Measurements from ENCODE around the gene CAB39.
"Not testable (repeated sequence)": the region's sequence is repeated elsewhere in the genome, so short reads cannot be mapped to it uniquely, and the experiment has no call there.

The CAB39 gene

DNA sequence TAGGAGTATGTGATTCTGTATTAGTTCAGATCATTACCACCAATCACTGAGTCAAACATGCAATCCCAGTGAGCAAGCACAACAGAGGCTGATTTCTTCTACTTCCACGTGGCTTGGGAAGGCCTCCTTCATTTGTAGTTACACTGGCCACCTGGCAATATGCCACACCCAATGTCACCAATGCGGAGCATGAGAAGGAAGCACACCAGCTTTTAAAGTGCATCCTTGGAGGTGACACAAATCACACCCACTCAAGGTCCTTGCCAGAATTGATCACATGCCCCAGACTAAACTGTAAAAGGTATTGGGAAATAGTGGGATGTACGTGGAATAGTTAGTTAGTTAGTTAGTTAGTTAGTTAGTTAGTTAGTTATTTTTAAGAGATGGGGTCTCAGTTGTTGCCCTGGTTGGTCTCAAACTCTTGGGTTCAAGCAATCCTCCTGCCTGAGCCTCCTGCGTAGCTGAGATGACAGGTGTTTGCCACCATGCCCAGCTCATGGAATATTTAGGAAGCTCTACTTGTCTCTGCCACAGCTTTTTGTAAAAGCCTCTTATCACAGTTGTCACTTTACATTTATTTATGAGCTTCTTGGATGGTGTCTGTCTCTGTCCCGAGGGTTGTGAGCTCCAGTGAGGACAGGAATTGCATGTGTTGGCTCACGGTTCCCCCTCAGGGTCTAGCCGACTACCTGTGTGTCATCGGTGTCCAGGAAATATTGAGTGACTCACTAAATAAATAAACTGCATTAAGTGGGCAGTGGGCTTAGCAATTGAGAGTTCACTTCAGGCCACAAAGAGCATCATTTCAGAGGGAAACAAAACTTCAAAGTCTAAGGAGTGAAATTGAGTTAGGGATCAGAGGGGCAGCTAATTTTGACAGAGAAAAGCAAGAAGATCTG, 28.1 kb upstream of the CAB39 start:
- DNase-seq (ENCODE audit: low spot score) = no peak

DNA sequence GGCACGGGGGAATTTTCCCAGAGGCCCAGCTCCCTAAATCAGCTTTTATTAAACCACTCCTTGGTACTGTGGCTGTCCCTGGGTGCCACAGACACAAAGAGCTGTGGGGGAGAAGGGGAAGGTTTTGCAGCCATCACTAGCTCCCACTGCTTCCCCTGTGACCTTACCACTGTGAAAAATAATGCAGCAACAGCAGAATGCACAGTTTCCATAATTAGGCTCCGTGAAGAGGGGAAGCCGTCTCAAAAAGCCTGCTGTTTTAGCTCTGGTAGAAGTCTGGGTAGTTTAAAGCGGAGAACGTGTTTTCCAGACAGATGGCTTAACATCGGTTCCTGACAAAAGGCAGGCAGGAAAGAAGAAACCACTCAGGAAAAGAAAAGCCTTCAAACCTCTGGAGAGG, 27.5 kb upstream of the CAB39 start:
- no peak for DNase-seq (ENCODE audit: low spot score)

DNA sequence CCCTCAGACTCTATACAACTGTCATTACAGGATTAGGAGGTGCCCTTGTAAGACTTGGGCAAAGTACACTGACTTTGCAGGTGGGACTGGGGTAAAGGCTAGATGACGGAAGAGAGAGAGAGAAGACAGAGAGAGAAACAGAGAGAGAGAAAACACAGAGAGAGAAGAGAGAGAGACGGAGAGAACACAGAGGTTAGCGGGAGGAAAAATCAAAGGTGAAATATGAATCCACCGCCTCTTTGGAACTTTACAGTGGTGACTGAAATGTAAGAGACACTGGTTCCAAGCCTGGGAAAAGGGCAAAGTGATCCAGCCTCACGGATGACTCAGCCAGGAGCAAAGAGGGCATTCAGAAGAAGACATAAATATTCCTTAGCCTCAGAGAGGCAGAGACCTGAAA, 25.1 kb upstream of the CAB39 start:
- DNase-seq (ENCODE audit: low spot score) = no peak

DNA sequence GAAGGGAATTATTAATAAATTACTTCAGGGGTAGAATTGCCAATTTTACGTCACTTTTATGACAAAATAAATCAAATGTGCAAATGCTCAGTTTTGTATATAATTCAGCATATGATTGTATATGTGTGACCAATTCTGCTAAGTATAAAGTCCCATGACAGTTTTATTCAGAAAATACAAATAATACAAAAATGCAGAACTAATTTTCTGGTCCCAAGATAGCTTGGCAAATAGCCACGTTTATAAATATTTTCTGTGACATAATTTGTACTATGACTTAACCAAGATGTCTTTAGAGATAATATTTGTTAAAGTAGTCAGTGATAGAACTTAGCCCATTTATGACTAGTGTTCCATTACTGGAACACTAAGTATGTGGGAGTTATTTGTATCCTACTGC, 24.2 kb upstream of the CAB39 start:
- no peak for DNase-seq (ENCODE audit: low spot score)

DNA sequence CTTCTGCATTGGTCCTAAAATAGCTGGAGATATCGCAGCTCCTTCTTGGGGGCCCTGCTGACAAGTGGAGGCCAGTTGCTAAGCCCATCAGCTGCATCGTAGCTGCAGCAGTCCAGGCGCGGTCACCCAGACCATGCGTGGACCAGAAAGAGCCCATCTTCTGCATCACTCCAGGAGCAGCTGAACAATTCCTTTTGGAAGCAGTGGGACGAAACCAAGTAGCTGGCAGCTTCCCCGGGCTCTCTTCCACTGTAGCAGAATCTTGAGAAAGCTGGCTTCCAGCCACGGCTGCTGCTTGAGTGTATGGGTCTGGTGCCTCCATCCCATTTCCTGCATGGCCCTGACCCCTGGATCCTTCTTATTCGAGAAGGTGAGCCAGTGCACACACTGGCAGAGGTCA, 22.2 kb upstream of the CAB39 start:
- DNase-seq (ENCODE audit: low spot score) = no peak

DNA sequence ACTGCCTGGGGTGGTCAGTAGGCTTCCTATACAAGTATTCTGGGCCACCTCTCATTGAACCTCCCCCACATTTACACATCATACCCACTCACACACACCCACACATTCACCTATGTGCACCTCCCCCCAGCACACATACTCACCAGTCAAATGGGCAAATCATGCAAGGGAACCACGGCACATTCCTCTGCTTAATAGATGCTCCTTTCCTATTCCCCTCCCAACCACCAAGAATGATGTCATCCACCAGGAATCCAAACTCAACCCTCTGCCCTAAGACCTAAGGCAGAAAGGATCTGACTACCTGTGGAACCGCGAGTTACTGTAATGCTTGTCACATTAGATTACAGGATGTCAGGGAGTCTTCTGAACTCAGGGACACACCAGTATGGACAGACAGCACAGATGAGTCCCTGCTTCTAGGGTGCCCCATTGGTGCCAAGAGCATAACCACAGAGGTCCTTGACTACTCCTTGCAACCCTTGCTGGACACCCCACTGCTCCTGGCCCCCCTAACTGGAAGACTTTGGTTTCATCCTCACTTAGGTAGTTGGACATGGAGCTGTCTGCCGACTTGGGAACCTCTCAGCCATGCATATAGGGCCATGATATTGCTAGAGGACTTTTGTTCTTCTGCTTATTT, 21.5 kb upstream of the CAB39 start:
- no peak for DNase-seq (ENCODE audit: low spot score)

DNA sequence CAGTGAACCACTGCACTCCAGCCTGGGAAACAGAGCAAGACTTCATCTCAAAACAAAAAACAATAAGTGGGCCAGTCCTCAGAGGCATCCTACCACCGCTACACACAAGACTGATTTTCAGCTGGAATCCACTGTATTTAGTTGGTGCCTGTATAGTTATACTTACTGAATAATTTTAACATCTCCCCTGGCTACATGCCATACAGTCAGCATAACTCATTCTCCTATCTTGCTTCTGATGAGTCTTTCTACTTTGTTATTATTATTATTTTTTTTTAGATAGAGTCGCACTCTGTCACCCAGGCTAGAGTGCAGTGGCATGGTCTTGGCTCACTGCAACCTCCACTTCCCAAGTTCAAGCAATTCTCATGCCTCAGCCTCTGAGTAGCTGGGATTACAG, 19.9 kb upstream of the CAB39 start:
- no peak for DNase-seq (ENCODE audit: low spot score)

DNA sequence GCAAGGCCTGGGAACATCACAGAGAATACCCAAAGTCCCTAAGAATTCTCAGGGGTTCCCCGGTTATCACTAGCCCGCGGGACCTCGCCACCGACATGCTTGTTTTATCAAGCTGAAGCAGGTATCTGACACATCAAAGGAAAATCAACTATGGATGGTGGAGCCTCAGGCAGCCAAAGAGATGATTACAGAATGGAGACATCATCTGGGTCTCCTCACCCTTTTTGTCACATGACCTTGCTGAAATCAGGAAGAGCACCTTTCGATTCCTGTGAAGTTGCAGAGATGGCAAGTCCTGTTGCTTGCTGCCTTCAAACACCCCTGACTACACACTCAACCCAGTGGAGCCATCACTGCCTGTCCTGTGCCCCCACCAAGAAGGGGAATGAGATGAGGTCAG, 19.2 kb upstream of the CAB39 start:
- DNase-seq (ENCODE audit: low spot score) = no peak

DNA sequence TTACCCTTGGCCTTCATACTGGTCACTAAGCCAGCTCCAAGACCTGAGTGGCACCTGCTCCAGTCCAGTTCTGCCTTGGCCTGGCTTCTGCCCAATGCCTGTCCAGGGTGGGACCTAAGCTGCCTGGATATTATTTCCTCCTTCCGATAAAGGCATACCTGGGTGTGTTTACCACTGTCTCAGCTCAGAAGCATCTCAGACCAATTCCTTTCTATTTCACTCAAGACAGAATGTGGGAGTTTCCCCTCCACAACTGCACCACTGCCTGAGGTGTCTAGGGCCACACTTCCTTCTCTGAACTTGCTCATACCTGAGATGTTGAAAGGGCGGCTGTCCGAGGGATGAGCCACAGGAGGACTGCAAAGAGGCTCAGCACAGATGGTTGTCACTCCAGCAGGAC, 18.4 kb upstream of the CAB39 start:
- DNase-seq (ENCODE audit: low spot score) = no peak

DNA sequence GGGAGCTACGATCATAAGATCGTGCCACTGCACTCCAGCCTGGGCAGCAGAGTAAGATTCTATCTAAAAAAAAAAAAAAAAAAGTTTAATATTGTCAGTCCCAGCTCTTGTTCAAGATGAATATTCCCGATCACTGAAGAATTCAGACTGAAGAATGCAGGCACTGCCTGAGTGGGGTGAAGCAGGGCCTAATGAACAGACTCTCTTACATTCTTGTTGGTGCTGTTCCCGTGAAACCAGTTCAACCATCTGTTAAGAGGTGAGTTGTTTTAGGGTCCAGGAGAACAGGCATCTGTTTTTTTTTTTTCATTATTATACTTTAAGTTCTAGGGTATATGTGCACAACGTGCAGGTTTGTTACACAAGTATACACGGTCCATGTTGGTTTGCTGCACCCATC, 17.1 kb upstream of the CAB39 start:
- DNase-seq (ENCODE audit: low spot score) = no peak

DNA sequence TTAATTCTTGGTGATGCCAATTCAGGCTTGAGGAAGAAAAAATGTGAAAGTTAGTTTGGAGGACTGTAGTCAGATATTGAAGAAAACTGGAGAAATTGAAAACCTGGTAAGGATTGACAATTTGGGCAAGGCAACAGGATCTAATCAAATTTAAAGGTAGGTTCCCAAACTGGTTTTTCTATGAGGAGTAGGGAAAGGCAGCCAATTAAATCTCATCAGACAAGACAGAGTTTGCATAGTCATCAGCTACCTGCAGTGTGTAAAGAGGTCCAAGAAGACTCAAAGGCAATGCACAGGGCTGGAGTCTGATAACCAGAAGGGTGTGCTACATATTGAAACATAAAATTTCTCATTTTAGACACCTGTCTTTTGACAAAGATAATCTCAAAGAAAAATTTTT, 16.0 kb upstream of the CAB39 start:
- DNase-seq (ENCODE audit: low spot score) = no peak

DNA sequence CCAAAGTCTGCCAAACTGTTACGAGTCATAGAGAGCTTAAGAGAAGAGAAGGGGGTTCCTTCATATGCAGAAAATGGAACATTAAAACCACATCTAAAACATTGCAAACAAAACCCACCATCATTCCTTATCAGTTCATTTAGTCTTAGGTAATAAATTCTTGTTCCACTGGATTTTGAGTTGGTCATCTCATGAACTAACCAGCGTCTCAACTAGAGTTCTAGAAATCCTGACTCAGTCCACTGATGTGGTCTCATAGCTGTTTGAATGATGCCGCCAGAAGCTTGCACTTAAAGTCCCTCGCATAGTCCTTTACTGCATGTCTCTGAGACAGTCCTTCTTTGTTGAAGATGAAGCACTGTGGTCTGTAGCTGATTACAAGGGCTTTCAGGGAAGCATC, 15.0 kb upstream of the CAB39 start:
- DNase-seq (ENCODE audit: low spot score) = no peak

DNA sequence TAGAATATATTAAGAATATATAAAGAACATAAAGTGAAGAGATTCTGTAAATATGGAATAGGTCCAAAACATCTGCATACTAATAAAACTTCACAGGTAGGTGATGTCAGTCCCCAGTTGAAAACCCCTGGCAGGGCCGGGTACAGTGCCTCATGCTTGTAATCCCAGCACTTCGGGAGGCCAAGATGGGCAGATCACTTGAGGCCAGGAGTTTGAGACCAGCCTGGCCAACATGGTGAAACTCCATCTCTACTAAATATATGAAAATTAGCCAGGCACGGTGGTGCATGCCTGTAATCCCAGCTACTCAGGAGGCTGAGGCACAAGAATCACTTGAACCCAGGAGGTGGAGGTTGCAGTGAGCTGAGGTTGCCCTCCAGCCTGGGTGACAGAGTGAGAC, 13.9 kb upstream of the CAB39 start:
- not testable (repeated sequence) for DNase-seq (ENCODE audit: low spot score)

DNA sequence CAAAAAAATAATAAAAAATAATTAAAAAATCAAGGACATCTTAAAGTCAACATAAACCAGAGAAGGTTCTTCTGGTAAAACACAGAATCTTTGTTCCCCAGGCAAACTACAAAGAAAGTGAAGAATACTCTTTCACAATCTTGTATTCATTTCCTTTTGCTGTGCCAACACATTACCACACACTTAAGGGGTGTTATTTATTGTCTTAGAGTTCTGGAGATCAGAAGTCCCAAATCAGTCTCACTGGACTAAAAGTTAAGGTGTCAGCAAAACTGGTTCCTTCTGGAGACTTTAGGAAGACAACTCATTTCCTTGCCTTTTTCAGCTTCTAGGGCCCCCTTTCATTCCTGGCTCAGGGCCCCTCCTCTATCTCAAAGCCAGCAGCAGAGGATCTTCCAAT, 12.2 kb upstream of the CAB39 start:
- DNase-seq (ENCODE audit: low spot score) = no peak

DNA sequence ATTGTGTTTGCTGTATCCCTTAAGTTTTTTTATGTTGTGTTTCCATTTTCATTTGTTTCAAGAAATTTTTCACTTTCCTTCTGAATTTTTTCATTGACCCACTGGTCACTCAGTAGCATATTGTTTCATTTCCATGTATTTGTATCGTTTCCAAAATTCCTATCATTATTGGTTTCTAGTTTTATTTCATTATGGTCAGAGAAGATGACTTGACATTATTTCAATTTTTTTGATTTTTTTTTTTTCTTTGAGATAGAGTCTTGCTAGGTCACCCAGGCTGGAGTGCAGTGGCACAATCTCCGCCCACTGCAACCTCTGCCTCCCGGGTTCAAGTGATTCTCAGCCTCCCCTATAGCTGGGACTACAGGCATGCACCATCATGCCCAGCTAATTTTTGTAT, 11.3 kb upstream of the CAB39 start:
- DNase-seq (ENCODE audit: low spot score) = no peak

DNA sequence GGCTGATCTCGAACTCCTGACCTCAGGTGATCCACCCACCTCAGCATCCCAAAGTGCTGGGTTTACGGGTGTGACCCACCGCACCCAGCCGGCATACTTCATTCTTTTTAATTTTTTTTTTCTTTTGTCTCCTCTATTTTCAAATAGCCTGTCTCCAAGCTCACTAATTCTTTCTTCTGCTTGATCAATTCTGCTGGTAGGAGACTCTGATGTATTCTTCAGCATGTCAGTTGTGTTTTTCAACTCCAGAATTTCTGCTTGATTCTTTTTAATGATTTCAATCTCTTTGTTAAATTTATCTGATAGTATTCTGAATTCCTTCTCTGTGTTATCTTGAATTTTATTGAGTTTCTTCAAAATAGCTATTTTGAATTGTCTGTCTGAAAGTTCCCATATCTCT, 10.2 kb upstream of the CAB39 start:
- DNase-seq (ENCODE audit: low spot score) = not testable (repeated sequence)

DNA sequence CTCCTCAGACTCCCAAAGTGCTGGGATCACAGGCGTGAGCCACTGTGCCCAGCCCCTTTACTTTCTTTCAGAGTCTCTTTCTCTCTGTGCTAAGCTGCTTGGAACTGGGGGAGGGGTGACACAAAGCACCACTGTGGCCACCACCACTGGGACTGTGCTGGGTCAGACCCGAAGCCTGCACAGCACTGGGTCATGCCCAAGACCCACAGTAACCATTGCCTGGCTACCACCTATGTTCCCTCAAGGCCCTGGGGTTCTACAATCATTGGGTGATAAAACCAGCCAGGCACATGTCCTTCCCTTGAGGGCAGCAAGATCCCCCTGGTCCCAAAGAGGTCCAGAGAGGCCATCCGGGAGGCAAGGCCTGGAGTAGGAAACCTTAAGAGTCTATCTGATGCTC, 9.1 kb upstream of the CAB39 start:
- no peak for DNase-seq (ENCODE audit: low spot score)

DNA sequence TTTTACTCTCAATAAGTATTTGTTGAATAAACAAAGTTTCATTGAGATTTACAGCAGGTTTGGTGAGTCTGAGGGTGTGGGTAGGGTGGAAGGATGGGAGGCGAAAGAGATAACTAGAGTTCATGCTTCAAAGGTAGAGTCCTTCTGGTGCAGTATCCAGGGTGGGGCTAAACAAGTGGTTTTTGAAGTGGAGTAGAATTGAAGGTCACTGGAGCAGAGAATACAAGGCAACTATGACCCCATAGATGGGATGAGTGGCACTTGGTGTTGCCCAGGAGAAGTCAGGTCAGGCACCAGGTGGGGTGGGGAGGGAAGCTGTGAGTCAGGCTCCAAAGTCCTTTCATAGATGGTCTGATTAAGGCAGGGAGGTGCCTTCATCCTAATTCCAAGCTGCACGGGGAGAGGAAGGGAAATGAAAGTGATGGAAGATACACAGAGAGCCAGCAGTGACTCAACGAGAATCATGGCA, 6.6 kb upstream of the CAB39 start:
- DNase-seq (ENCODE audit: low spot score) = no peak

DNA sequence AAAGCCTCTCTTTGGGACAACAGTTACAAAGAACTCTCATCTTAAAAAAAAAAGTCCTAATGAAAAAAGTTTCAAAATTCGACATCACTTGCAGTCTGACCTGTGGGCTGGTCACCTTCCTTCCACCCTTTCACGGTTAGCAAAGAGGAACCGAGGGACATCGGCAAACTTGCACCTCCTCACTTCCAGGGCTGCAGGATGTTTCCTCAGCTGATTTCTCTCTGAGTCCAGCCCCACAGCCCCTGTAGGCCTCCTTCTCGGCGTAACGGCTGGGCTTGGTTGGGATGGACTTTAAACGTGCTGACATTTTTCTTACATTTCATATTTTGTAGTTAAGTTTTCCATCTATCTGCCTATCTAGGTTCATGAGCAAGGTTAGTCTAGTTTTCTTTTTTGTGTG, 5.7 kb upstream of the CAB39 start:
- no peak for DNase-seq (ENCODE audit: low spot score)

DNA sequence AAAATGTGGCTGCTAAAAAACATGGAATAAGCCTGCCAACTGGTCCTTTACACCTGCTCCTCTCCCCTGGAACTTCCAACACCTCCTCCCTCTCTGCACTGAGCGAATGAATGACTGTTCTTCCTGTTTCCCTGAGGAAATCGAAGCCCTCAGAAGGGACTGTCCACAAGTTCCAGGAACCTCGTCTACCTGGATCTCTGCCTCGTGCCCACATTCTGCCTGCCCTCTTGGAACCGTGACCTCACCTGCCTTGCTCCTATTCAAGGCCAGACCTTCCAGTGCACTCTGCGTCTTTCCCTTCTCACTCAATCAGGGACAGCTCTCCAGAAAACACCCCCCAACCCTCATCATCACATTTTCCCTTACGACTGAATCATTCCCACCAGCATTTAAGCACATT, 4.4 kb upstream of the CAB39 start:
- no peak for DNase-seq (ENCODE audit: low spot score)

DNA sequence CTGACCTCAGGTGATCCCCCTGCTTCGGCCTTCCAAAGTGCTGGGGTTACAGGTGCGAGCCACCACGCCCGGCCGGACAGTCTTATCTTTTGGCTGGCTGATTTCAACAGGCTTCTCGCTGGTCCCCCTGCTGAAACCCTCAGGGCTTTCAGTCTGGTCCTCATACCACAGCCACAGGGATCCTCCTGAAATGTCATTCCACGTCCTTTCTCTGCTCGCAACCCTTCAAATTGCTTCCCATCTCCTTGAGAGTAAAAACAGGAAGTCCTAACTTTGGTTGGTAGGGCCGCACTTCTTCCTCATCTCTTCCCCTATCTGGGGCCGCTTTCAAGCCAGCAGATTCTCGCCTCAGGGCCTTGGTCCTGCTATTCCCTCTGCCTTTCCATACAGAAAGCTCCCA, 1.4 kb upstream of the CAB39 start:
- DNase-seq (ENCODE audit: low spot score) = no peak

DNA sequence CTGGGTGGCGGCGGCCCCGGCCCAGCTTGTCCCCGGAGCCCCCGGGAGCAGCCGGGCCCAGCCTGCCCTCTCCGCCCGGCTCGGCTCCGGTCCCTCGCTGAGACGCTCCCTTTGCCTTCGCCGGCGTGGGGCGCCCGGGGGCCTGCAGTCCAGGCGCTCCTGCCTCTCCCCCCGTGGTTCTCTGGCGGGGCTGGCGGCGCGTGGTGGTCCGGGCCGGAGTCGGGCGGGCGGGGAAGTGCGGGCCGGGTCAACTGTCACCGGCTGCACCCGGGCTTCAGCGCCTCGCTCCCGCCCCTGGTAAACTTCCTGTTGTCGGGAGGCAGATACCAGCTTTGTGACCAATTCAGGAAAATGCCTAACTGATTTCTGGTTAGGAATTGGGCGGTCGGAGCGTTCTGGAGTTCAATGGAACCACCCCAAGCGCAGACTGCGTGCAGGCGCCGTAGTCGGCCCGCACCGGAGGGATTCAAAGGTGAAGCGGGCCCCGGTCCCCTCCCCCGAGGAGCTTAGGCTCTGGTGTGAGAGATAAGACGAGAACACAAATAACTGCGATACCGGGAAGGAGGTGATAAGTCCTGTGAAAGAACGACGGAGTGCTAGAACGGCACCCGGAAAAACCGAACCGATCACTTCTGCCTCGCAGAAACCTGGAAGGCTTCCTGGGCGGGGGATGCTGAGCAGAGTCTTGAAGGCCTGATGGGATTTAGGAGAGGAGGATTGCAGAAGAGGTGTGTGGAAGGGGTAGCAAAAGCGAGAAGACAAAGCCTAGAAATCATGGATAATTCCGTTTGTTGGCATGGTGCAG, 891 bp downstream of the CAB39 start:
- peak; percentile 72 for DNase-seq (ENCODE audit: low spot score)

DNA sequence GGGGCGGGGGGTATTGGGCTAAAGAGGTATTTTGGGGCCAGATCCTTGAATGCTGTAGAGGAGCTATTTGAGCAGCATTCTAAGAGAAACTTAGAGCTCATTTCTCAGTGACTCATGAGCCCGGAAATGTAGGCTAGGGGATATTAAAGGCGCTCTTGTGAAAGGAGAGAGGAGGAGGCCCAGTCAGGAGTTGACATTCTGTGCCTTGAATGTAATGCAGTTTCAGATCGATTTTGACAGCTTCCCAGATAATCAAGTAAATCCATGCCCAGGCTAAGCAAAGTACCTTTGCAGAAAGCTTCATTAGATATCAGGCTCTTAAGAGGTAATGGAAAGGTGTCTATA, 1.5 kb downstream of the CAB39 start:
- DNase-seq (ENCODE audit: low spot score) = peak; percentile 47

All from hematopoietic multipotent progenitor cell treated with erythropoietin and hydrocortisone succinate and interleukin-3 and kit ligand, for 15 days (in vitro differentiated cells).